HepG2 (cell line): Measurements from ENCODE around the gene NKD2. TPM values are rescaled to one million over a fixed set of nuclear protein-coding genes. Genes with fewer than 3 reads are reported as not detected.

Experiments used
- ATAC-seq: fragments of 200-7000 bp; cut with Tn5 transposase; 3 replicates; pipeline ENCODE4 v1.9.1; 2020; ENCODE audit warnings: mild to moderate bottlenecking, moderate library complexity
- BruUV-seq: library from RNA; stranded (reverse); fragments of 400-500 nt; replicated peaks from 2 replicates; lab custom pipeline; 2021; lab: Mats Ljungman, UMichigan
- CTCF ChIA-PET: fragments of 300-600 bp; formaldehyde crosslinking; extraction: SDS; loops from one replicate; lab custom pipeline; 2021; ENCODE audit warnings: low total read pairs, inconsistent platforms, low intra/inter-chr PET ratio; lab: Yijun Ruan, JAX
- POLR2A ChIA-PET: fragments of 350-600 bp; sonication (Branson Sonifier 250); formaldehyde crosslinking; loops from one replicate; lab custom pipeline; 2020; ENCODE audit warnings: antibody characterized with exemption, inconsistent platforms; lab: Yijun Ruan, JAX
- DNase-seq: peaks from one replicate; pipeline ENCODE4 v3.0.0-alpha.2; 2015; ENCODE audit warnings: low spot score
- FAIRE-seq: peaks from 3 replicates; lab custom pipeline; 2011; peaks lifted over from hg19 to GRCh38; lab: Jason Lieb, UNC
- H2AFZ ChIP-seq: one replicate; pipeline ENCODE4 v1.6.1; 2011; ENCODE audit warnings: low read length, inconsistent platforms
- H3K27ac ChIP-seq: fragments of 300-600 bp; 3 replicates; pipeline ENCODE4 v1.8.0; 2011; ENCODE audit warnings: mixed run types, mild to moderate bottlenecking, mixed read lengths, low read length, inconsistent platforms; ENCODE audit not compliant: insufficient read depth; ENCODE audit errors: extremely low read length
- H3K27me3 ChIP-seq, 2 experiments: fragments of 200-600 bp in 1 of 2; 2 replicates in 1 of 2; 3 replicates in 1 of 2; pipeline versions ENCODE4 v1.6.0 to v1.8.0; 2011; ENCODE audit warnings: low read length in 2 of 2, mild to moderate bottlenecking in 2 of 2, moderate library complexity in 2 of 2, inconsistent platforms in 1 of 2; ENCODE audit not compliant: insufficient read depth in 2 of 2, control insufficient read depth in 1 of 2
- H3K36me3 ChIP-seq, 2 experiments: fragments of 200-600 bp in 1 of 2; replicated peaks in 1 of 2; 2 replicates in 1 of 2; 3 replicates in 1 of 2; pipeline versions ENCODE4 v1.5.1 to v1.8.0; 2011; ENCODE audit warnings: low read length in 2 of 2, inconsistent platforms in 1 of 2; ENCODE audit not compliant: insufficient read depth in 2 of 2, control insufficient read depth in 1 of 2
- H3K4me1 ChIP-seq: 2 replicates; pipeline ENCODE4 v1.5.1; 2012; ENCODE audit warnings: low read length, inconsistent platforms; ENCODE audit not compliant: insufficient read depth
- H3K4me2 ChIP-seq: 2 replicates; pipeline ENCODE4 v1.6.0; 2011; ENCODE audit warnings: low read depth, low read length, inconsistent platforms
- H3K4me3 ChIP-seq, 3 experiments: fragments of 200-600 bp in 1 of 3; sonication (generic), shearing (Covaris generic) in 1 of 3; replicated peaks in 1 of 3; 2 replicates each; pipeline ENCODE4 v1.5.1; 2011 to 2016; ENCODE audit warnings: low read length in 3 of 3, inconsistent platforms in 2 of 3, low read depth in 2 of 3, mild to moderate bottlenecking in 2 of 3, control low read depth in 1 of 3, mixed read lengths in 1 of 3; ENCODE audit not compliant: insufficient read depth in 1 of 3
- H3K79me2 ChIP-seq: one replicate; pipeline ENCODE4 v1.6.1; 2011; ENCODE audit warnings: low read length, inconsistent platforms; ENCODE audit not compliant: insufficient read depth
- H3K9ac ChIP-seq: 2 replicates; pipeline ENCODE4 v1.6.0; 2011; ENCODE audit warnings: mild to moderate bottlenecking, low read depth, low read length, inconsistent platforms; ENCODE audit not compliant: insufficient read depth
- H3K9me3 ChIP-seq: 2 replicates; pipeline ENCODE4 v1.5.1; 2012; ENCODE audit warnings: mild to moderate bottlenecking, low read length
- H4K20me1 ChIP-seq: 2 replicates; pipeline ENCODE4 v1.6.0; 2011; ENCODE audit warnings: inconsistent platforms, mild to moderate bottlenecking, low read length, moderate library complexity; ENCODE audit not compliant: insufficient read depth
- HNRNPL ChIP-seq: fragments of 200-400 bp; formaldehyde crosslinking; IDR thresholded peaks from 2 replicates; pipeline ENCODE4 v1.6.1; 2017; ENCODE audit warnings: mild to moderate bottlenecking, low read depth, low read length
- ZBTB7A ChIP-seq: sonication (generic); formaldehyde crosslinking; IDR thresholded peaks from 2 replicates; pipeline ENCODE4 v1.8.0; 2022; ENCODE audit warnings: mild to moderate bottlenecking, missing genetic modification reagents
- ZNF432 ChIP-seq: sonication (generic); formaldehyde crosslinking; IDR thresholded peaks from 2 replicates; pipeline ENCODE4 v1.5.0; 2020; ENCODE audit warnings: missing genetic modification reagents, mild to moderate bottlenecking, borderline replicate concordance
- ZNF646 ChIP-seq: sonication (generic); formaldehyde crosslinking; IDR thresholded peaks from 2 replicates; pipeline ENCODE4 v1.9.0; 2021; ENCODE audit warnings: mild to moderate bottlenecking, missing genetic modification reagents
- in situ Hi-C: cut with HindIII; loops from 2 replicates; pipeline ENCODE4 v1.10.0; 2017; ENCODE audit warnings: low pct_unique_long_range_greater_than_20kb; ENCODE audit not compliant: extremely low pct_ligation_motif_present
- intact Hi-C: fragments of 100-400 bp; cut with micrococcal nuclease; formaldehyde crosslinking; loops from one replicate; pipeline ENCODE4 v1.10.0; 2022; ENCODE audit not compliant: unreplicated experiment
- polyA plus RNA-seq, 8 experiments: library from polyadenylated mRNA; depleted of rRNA in 3 of 8; stranded (reverse) in 7 of 8; unstranded in 1 of 8; fragments of >200 nt; fragmentation: Illumina TruSeq in 4 of 8; extraction: Trizol in 4 of 8; gene quantifications; 2 replicates each; pipeline versions ENCODE4 v1.2.1 to v1.2.3, GENCODE V29; 2011 to 2016; ENCODE audit warnings: low read depth in 4 of 8, missing spikeins in 1 of 8, mixed read lengths in 1 of 8; ENCODE audit not compliant: insufficient read depth in 1 of 8
- total RNA-seq, 5 experiments: library from RNA; depleted of rRNA; stranded (reverse); fragments of >200 nt; fragmentation: Illumina TruSeq; extraction: Trizol; gene quantifications; 2 replicates each; pipeline ENCODE4 v1.2.3, GENCODE V29; 2016; ENCODE audit warnings: low read depth in 1 of 5
- TF ChIP-seq, protein P1 (sequence below): sonication (generic); formaldehyde crosslinking; IDR thresholded peaks from 2 replicates; pipeline ENCODE4 v1.4.0; 2020; ENCODE audit warnings: missing genetic modification reagents, borderline replicate concordance

Gene NKD2
- total and polyA plus RNA-seq, 2 of the 13 experiments (the other 11 are each of a cell fraction or from before 2014, with no cell fraction given) = 0.53 to 0.82 TPM

DNA sequence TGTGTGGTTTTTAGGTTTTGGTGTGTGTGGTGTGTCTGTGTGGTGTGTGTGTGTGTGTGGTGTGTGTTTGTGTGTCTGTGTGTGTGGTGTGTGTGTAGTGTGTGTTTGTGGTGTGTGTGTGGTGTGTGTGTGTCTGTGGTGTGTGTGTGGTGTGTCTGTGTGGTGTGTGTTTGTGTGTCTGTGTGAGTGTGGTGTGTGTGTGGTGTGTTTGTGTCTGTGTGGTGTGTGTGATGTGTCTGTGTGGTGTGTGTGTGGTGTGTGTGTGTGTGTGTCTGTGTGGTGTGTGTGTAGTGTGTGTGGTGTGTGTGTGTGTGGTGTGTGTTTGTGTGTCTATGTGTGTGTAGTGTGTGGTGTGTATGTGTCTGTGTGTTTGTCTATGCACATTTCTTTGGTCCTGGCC lies 25.0 kb upstream of the NKD2 start:
- Histone ChIP-seq H3K4me2 (no peak overlapping the region), H3K36me3 (no peaks in the 10 kb centered on the region), H4K20me1 (no peaks in the 10 kb centered on the region)
- intact Hi-C loops = loop anchor here (5.0 kb wide), 1 partner anchor 61 kb away; no protein-coding TSS in a partner anchor
- no peak for DNase-seq
- TF ChIP-seq, protein P1, sequence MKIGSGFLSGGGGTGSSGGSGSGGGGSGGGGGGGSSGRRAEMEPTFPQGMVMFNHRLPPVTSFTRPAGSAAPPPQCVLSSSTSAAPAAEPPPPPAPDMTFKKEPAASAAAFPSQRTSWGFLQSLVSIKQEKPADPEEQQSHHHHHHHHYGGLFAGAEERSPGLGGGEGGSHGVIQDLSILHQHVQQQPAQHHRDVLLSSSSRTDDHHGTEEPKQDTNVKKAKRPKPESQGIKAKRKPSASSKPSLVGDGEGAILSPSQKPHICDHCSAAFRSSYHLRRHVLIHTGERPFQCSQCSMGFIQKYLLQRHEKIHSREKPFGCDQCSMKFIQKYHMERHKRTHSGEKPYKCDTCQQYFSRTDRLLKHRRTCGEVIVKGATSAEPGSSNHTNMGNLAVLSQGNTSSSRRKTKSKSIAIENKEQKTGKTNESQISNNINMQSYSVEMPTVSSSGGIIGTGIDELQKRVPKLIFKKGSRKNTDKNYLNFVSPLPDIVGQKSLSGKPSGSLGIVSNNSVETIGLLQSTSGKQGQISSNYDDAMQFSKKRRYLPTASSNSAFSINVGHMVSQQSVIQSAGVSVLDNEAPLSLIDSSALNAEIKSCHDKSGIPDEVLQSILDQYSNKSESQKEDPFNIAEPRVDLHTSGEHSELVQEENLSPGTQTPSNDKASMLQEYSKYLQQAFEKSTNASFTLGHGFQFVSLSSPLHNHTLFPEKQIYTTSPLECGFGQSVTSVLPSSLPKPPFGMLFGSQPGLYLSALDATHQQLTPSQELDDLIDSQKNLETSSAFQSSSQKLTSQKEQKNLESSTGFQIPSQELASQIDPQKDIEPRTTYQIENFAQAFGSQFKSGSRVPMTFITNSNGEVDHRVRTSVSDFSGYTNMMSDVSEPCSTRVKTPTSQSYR (CRISPR knock-in tag) = no peak
- peak; percentile 91 for TF ChIP-seq ZNF646 (CRISPR knock-in tag)
- TF ChIP-seq ZBTB7A (CRISPR knock-in tag) = no peak
- TF ChIP-seq HNRNPL = 0 out of 2 replicates have a peak, but pooled peaks have one; percentile 32
- TF ChIP-seq ZNF432 (CRISPR knock-in tag) = no peak
- TF ChIP-seq, all 625 proteins: peak for 2
- H3K27me3 ChIP-seq = peaks cover 6 to 25% of the 10 kb centered on the region in 2 experiments; a peak in 4 of 5 replicates
- H2AFZ ChIP-seq = no peak overlapping the region
- ChIA-PET POLR2A (no interaction called here), CTCF (no interaction called here)
- peaks cover 20% of the 10 kb centered on the region for H3K4me1 ChIP-seq
- in situ Hi-C loops = no loop called here
- no peak overlapping the region for H3K4me3 ChIP-seq
- no TSS peak for BruUV-seq
- ATAC-seq = no peak
- FAIRE-seq = peak; percentile 67
- peaks cover 6% of the 10 kb centered on the region; the same call in 1 of the 2 replicates for H3K9me3 ChIP-seq
- no peak overlapping the region for H3K27ac ChIP-seq
- H3K79me2 ChIP-seq = no peaks in the 10 kb centered on the region
- no peak overlapping the region for H3K9ac ChIP-seq
